ENCODE measurements around the gene TLL2.

The TLL2 gene

GRCh38 chr10:96321822-96322221 is 191.9 kb downstream of the TLL2 start:
- DNase-seq (ENCODE audit: low spot score): no peak

- no peak for DNase-seq (ENCODE audit: low spot score)
Measured at GRCh38 chr10:96319754-96320474, 193.8 kb downstream of the TLL2 start.

- DNase-seq (ENCODE audit: low spot score): no peak
Measured at GRCh38 chr10:96317067-96317833, 196.5 kb downstream of the TLL2 start.
